Caco-2 (cell line): ENCODE measurements around the gene RPRM. TPM values are rescaled to one million over a fixed set of nuclear protein-coding genes. Genes with fewer than 3 reads are reported as not detected.
"Not testable (repeated sequence)": the region's sequence is repeated elsewhere in the genome, so short reads cannot be mapped to it uniquely, and the experiment has no call there.

Experiments
- BruUV-seq: library from RNA; stranded (reverse); fragments of 400-500 nt; replicated peaks from 2 replicates; lab custom pipeline; 2021; lab: Mats Ljungman, UMichigan
- CTCF ChIA-PET: fragments of 300-600 bp; sonication (Branson Sonifier 250); formaldehyde crosslinking; loops from one replicate; lab custom pipeline; 2022; ENCODE audit warnings: antibody characterized with exemption; lab: Charles Lee
- POLR2A ChIA-PET: fragments of 300-600 bp; sonication (Branson Sonifier 250); formaldehyde crosslinking; loops from one replicate; lab custom pipeline; 2022; ENCODE audit warnings: antibody characterized with exemption; lab: Charles Lee
- DNase-seq, 2 experiments: peaks; one replicate each; pipeline versions ENCODE4 v3.0.0 to v3.0.0-alpha.2; 2020 to 2022
- H3K27me3 ChIP-seq: replicated peaks from 2 replicates; pipeline ENCODE4 v1.6.0; 2011; ENCODE audit warnings: low read length; ENCODE audit not compliant: control insufficient read depth, insufficient read depth
- H3K36me3 ChIP-seq: 2 replicates; pipeline ENCODE4 v1.5.1; 2011; ENCODE audit warnings: low read length; ENCODE audit not compliant: control insufficient read depth, insufficient read depth
- H3K4me1 ChIP-seq: fragments of 250-450 bp; sonication (Bioruptor Pico); 2 replicates; pipeline ENCODE4 v1.5.1; 2020; ENCODE audit warnings: mild to moderate bottlenecking
- H3K4me3 ChIP-seq: 2 replicates; pipeline ENCODE4 v1.5.1; 2011; ENCODE audit warnings: low read depth, mild to moderate bottlenecking, control low read depth, low read length
- H3K9me3 ChIP-seq: fragments of 250-450 bp; sonication (Bioruptor Pico); 2 replicates; pipeline ENCODE4 v1.5.1; 2020; ENCODE audit warnings: mild to moderate bottlenecking, moderate library complexity
- H3K27ac Mint-ChIP-seq: one replicate; pipeline ENCODE4 v1.8.0; 2022; ENCODE audit warnings: mixed read lengths; ENCODE audit not compliant: unreplicated experiment
- H3K27me3 Mint-ChIP-seq: one replicate; pipeline ENCODE4 v1.8.0; 2022; ENCODE audit warnings: mixed read lengths; ENCODE audit not compliant: insufficient read depth, unreplicated experiment
- H3K36me3 Mint-ChIP-seq: one replicate; pipeline ENCODE4 v1.8.0; 2022; ENCODE audit warnings: mild to moderate bottlenecking, mixed read lengths; ENCODE audit not compliant: insufficient read depth, unreplicated experiment
- H3K4me1 Mint-ChIP-seq: one replicate; pipeline ENCODE4 v1.8.0; 2022; ENCODE audit warnings: low read depth, mixed read lengths; ENCODE audit not compliant: unreplicated experiment
- H3K4me3 Mint-ChIP-seq: one replicate; pipeline ENCODE4 v1.8.0; 2022; ENCODE audit warnings: mild to moderate bottlenecking, moderate library complexity, mixed read lengths; ENCODE audit not compliant: unreplicated experiment
- H3K9me3 Mint-ChIP-seq: one replicate; pipeline ENCODE4 v1.8.0; 2022; ENCODE audit warnings: mixed read lengths; ENCODE audit not compliant: unreplicated experiment
- intact Hi-C: fragments of 100-400 bp; cut with micrococcal nuclease; formaldehyde crosslinking; loops from one replicate; pipeline ENCODE4 v1.10.0; 2022; ENCODE audit not compliant: unreplicated experiment
- total RNA-seq: library from RNA; stranded (reverse); gene quantifications from 2 replicates; pipeline ENCODE4 v1.2.3, GENCODE V29; 2022
- TF ChIP-seq, protein P1 (sequence below), 2 experiments: fragments of 200-600 bp in 1 of 2; IDR thresholded peaks; 1 replicate in 1 of 2; 2 replicates in 1 of 2; pipeline versions ENCODE4 v1.5.1 to v1.8.0; 2011 to 2022; ENCODE audit warnings: antibody characterized with exemption in 1 of 2, control low read depth in 1 of 2, inconsistent platforms in 1 of 2, low read depth in 1 of 2, low read length in 1 of 2, mild to moderate bottlenecking in 1 of 2, moderate library complexity in 1 of 2; ENCODE audit not compliant: insufficient read depth in 1 of 2, severe bottlenecking in 1 of 2, unreplicated experiment in 1 of 2

The RPRM gene
- total RNA-seq, 1 experiment from 2014 or later = not detected

- DNase-seq = no peak
- ChIA-PET POLR2A (no interaction called here), CTCF (no interaction called here)
- intact Hi-C loops = no loop called here
- Histone ChIP-seq H3K4me3 (no peak overlapping the region), H3K4me1 (no peaks in the 10 kb centered on the region), H3K27me3 (no peaks in the 10 kb centered on the region), H3K36me3 (no peaks in the 10 kb centered on the region), H3K9me3 (no peaks in the 10 kb centered on the region)
- no peaks in the 10 kb centered on the region for H3K4me1 Mint-ChIP-seq
- TF ChIP-seq, protein P1, sequence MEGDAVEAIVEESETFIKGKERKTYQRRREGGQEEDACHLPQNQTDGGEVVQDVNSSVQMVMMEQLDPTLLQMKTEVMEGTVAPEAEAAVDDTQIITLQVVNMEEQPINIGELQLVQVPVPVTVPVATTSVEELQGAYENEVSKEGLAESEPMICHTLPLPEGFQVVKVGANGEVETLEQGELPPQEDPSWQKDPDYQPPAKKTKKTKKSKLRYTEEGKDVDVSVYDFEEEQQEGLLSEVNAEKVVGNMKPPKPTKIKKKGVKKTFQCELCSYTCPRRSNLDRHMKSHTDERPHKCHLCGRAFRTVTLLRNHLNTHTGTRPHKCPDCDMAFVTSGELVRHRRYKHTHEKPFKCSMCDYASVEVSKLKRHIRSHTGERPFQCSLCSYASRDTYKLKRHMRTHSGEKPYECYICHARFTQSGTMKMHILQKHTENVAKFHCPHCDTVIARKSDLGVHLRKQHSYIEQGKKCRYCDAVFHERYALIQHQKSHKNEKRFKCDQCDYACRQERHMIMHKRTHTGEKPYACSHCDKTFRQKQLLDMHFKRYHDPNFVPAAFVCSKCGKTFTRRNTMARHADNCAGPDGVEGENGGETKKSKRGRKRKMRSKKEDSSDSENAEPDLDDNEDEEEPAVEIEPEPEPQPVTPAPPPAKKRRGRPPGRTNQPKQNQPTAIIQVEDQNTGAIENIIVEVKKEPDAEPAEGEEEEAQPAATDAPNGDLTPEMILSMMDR (IDR thresholded peaks at IDR 0.05; ENCODE audit: insufficient read depth in 1 of 2, low read depth in 1 of 2, low read length in 1 of 2, severe bottlenecking in 1 of 2, unreplicated experiment in 1 of 2) = no peak
- no peaks in the 10 kb centered on the region for H3K36me3 Mint-ChIP-seq
- peaks cover 3% of the 10 kb centered on the region for H3K27me3 Mint-ChIP-seq
- no TSS peak for BruUV-seq
- no peak overlapping the region for H3K4me3 Mint-ChIP-seq
- no peak overlapping the region for H3K27ac Mint-ChIP-seq
- no peaks in the 10 kb centered on the region for H3K9me3 Mint-ChIP-seq
Observed at GRCh38 chr2:153455403-153455802, 23.2 kb downstream of the RPRM start.

DNA sequence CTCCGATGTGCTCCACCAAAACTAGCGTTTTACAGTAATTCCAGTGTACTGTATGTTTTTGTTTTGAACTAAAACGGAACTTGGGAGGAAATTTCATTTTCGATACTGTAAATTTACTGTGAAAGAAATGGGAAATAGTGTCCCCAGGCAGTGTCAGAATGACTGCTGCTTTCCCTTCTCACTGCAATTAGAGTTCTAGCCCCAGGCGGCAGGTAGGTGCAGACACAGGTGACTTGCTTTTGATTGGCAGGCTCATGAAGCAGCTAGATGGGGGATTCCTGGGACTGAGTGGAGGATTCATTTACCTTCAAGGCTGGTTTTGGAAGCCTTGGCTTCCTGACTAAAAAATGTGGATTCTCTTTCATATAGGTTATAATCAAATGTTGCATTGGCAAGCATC, 27.0 kb downstream of the RPRM start:
- no peaks in the 10 kb centered on the region for H3K27me3 ChIP-seq
- POLR2A ChIA-PET = no interaction called here
- no peak overlapping the region for H3K27ac Mint-ChIP-seq
- no peaks in the 10 kb centered on the region for H3K27me3 Mint-ChIP-seq
- no peaks in the 10 kb centered on the region for H3K9me3 ChIP-seq
- H3K4me3 Mint-ChIP-seq = no peak overlapping the region
- H3K9me3 Mint-ChIP-seq = no peaks in the 10 kb centered on the region
- no peaks in the 10 kb centered on the region for H3K4me1 Mint-ChIP-seq
- no peak overlapping the region for H3K4me3 ChIP-seq
- no TSS peak for BruUV-seq
- TF ChIP-seq, protein P1 (IDR thresholded peaks at IDR 0.05; ENCODE audit: insufficient read depth in 1 of 2, low read depth in 1 of 2, low read length in 1 of 2, severe bottlenecking in 1 of 2, unreplicated experiment in 1 of 2) = no peak
- no peaks in the 10 kb centered on the region for H3K4me1 ChIP-seq
- H3K36me3 ChIP-seq = no peaks in the 10 kb centered on the region
- CTCF ChIA-PET = no interaction called here
- H3K36me3 Mint-ChIP-seq = no peaks in the 10 kb centered on the region
- intact Hi-C loops = no loop called here
- DNase-seq = no peak

DNA sequence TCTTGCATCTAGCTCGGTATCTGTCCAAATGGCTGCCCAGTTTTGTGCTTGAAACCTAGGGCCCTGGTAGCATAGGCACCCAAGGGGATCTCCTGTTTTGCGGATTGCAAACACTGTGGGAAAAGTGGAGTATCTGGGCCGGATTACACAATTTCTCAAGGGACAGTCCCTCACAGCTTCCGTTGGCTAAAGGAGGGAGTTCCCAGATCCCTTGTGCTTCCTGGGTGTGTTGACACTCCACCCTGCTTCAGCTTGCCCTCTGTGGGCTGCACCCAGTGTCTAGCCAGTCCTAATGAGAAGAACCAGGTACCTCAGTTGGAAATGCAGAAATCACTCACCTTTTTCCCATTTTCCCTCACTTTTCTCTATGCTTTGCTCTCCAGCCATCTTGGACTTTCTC, 35.5 kb downstream of the RPRM start:
- CTCF ChIA-PET = no interaction called here
- peaks cover 26% of the 10 kb centered on the region for H3K9me3 Mint-ChIP-seq
- no peaks in the 10 kb centered on the region for H3K27me3 ChIP-seq
- no peak for DNase-seq
- TF ChIP-seq, protein P1 (IDR thresholded peaks at IDR 0.05; ENCODE audit: insufficient read depth in 1 of 2, low read depth in 1 of 2, low read length in 1 of 2, severe bottlenecking in 1 of 2, unreplicated experiment in 1 of 2) = no peak
- no peaks in the 10 kb centered on the region for H3K36me3 ChIP-seq
- no peak overlapping the region for H3K4me3 ChIP-seq
- no peaks in the 10 kb centered on the region for H3K9me3 ChIP-seq
- no peaks in the 10 kb centered on the region for H3K27me3 Mint-ChIP-seq
- H3K27ac Mint-ChIP-seq = no peak overlapping the region
- H3K36me3 Mint-ChIP-seq = no peaks in the 10 kb centered on the region
- no peaks in the 10 kb centered on the region for H3K4me1 Mint-ChIP-seq
- POLR2A ChIA-PET = no interaction called here
- BruUV-seq = no TSS peak
- no peak overlapping the region for H3K4me3 Mint-ChIP-seq
- H3K4me1 ChIP-seq = no peaks in the 10 kb centered on the region
- intact Hi-C loops = no loop called here

DNA sequence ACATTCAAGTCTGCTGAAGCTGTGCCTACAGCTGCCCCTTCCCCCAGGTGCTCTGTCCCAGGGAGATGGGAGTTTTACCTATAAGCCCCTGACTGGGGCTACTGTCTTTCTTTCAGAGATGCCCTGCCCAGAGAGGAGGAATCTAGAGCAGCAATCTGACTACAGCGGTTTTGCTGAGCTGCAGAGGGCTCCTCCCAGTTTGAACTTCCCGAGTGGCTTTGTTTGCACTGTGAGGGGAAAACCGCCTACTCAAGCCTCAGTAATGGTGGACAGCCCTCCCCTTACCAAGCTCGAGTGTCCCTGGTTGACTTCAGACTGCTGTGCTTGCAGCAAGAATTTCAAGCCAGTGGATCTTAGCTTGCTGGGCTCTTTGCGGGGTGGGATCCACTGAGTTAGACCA, 35.9 kb downstream of the RPRM start:
- POLR2A ChIA-PET, H3K9me3 ChIP-seq, H3K27me3 ChIP-seq, H3K36me3 ChIP-seq, H3K4me3 Mint-ChIP-seq, BruUV-seq, H3K4me1 ChIP-seq, DNase-seq, CTCF ChIA-PET, intact Hi-C loops, H3K27ac Mint-ChIP-seq, H3K4me3 ChIP-seq, H3K36me3 Mint-ChIP-seq, H3K27me3 Mint-ChIP-seq, H3K4me1 Mint-ChIP-seq: not testable (repeated sequence)
- peaks cover 26% of the 10 kb centered on the region for H3K9me3 Mint-ChIP-seq

GRCh38 chr2:153440090-153440489, 38.5 kb downstream of the RPRM start:
- H3K4me1 ChIP-seq, H3K27me3 Mint-ChIP-seq, H3K27me3 ChIP-seq, CTCF ChIA-PET, H3K4me1 Mint-ChIP-seq, H3K36me3 Mint-ChIP-seq, intact Hi-C loops, H3K9me3 ChIP-seq, DNase-seq, H3K36me3 ChIP-seq, H3K27ac Mint-ChIP-seq, H3K4me3 Mint-ChIP-seq, H3K4me3 ChIP-seq, BruUV-seq, POLR2A ChIA-PET: not testable (repeated sequence)
- peaks cover 26% of the 10 kb centered on the region for H3K9me3 Mint-ChIP-seq
